NCI-H82 (cell line): ENCODE measurements around the gene DCUN1D2.

ENCODE experiments used
- DNase-seq: peaks from one replicate; lab custom pipeline; 2025; lab: John Stamatoyannopoulos, UW

Gene DCUN1D2

GRCh38 chr13:113407103-113407530 is 83.4 kb downstream of the DCUN1D2 start:
- DNase-seq: no peak

DNA sequence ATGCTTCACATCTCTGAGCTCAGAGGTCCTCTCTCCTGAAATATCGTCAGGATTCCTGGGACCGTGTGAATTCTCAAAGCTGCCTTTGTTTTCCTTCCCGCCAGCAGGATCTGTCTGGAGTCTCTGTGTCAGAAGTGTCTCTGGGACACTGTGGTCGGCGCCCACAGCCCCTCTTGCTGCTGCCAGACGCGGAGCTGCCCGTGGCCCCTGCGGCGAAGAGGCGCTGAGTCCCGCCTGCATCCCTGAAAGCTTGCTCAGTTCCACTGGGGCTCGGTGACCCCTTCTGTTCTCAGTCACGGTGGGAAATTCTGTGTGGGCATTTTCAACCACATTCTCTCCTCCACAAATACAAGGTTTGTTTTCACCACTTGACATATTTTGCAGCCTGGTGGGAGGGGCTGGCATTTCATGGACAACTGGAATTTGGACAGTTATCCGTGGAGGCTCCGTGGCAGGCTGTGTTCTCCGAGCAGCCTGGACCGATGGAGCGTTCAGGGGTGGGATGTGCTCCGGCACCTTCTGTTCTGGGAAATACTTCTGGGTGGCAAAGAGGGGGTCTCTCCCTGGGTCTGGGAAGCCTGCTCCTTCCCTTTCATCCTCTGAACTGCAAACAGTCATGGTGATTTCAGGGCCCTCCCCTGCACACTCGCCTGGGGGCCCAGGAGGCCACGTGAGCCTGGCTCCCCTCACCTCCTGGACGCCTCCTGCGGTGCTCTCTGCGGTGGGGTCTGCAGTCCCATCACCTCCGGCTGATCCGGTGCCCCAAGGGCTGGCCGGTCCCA is 84.0 kb downstream of the DCUN1D2 start:
- DNase-seq: no peak
